Spleen (tissue), 11 donors: ENCODE data around the gene PHACTR4. TPM values are rescaled to one million over a fixed set of nuclear protein-coding genes. Genes with fewer than 3 reads are reported as not detected.

Experiments used
- DNase-seq: peaks from one replicate; pipeline ENCODE4 v3.0.0-alpha.2; 2020
- H3K27ac ChIP-seq, 8 donors: fragments of 200-600 bp; sonication (generic) in 7 of 8; 1 replicate in 4 of 8; 2 replicates in 4 of 8; pipeline versions ENCODE4 v1.5.0 to v1.8.0; 2016 to 2021; ENCODE audit warnings: inconsistent platforms in 4 of 8, mild to moderate bottlenecking in 4 of 8, moderate library complexity in 1 of 8
- H3K27me3 ChIP-seq, 7 donors: fragments of 200-600 bp; sonication (generic) in 6 of 7; replicated peaks in 1 of 7; 1 replicate in 4 of 7; 2 replicates in 3 of 7; pipeline versions ENCODE4 v1.5.0 to v1.8.0; 2016 to 2021; ENCODE audit warnings: inconsistent platforms in 3 of 7, mild to moderate bottlenecking in 1 of 7
- H3K36me3 ChIP-seq, 6 donors: fragments of 200-600 bp; sonication (generic) in 5 of 6; 1 replicate in 4 of 6; 2 replicates in 2 of 6; pipeline versions ENCODE4 v1.5.0 to v1.8.0; 2016 to 2021; ENCODE audit warnings: inconsistent platforms in 2 of 6
- H3K4me1 ChIP-seq, 6 donors: fragments of 200-600 bp; sonication (generic) in 5 of 6; 1 replicate in 3 of 6; 2 replicates in 3 of 6; pipeline versions ENCODE4 v1.5.0 to v1.8.0; 2016 to 2021; ENCODE audit warnings: inconsistent platforms in 3 of 6
- H3K4me3 ChIP-seq, 8 donors: fragments of 200-600 bp; sonication (generic) in 7 of 8; 1 replicate in 4 of 8; 2 replicates in 4 of 8; pipeline versions ENCODE4 v1.5.0 to v1.8.0; 2016 to 2021; ENCODE audit warnings: inconsistent platforms in 4 of 8, mild to moderate bottlenecking in 4 of 8, moderate library complexity in 2 of 8
- H3K9me3 ChIP-seq, 8 donors: fragments of 200-600 bp; sonication (generic) in 7 of 8; 1 replicate in 4 of 8; 2 replicates in 4 of 8; pipeline versions ENCODE4 v1.5.0 to v1.8.0; 2016 to 2021; ENCODE audit warnings: inconsistent platforms in 4 of 8
- POLR2A ChIP-seq, 3 donors: fragments of 450-650 bp; IDR thresholded peaks; one replicate each; pipeline ENCODE4 v1.5.1; 2017; ENCODE audit warnings: antibody characterized with exemption in 3 of 3, mild to moderate bottlenecking in 1 of 3
- POLR2AphosphoS5 ChIP-seq, 3 donors: sonication (generic); formaldehyde crosslinking; IDR thresholded peaks; one replicate each; pipeline ENCODE4 v1.5.1; 2017; ENCODE audit warnings: antibody characterized with exemption in 3 of 3
- WGBS, 5 donors: extraction: QIAGEN DNeasy Blood & Tissue Kit in 3 of 5; methylation state at CpG; one replicate each; pipeline versions ENCODE4 v1.1.5 to v1.1.7; 2013 to 2018; 5-methylcytosine and 5-hydroxymethylcytosine counted together
- intact Hi-C: fragments of 100-400 bp; cut with DNase I; formaldehyde crosslinking; loops from one replicate; pipeline ENCODE4 v1.15.0; 2023; ENCODE audit warnings: low total_unique reads
- polyA plus RNA-seq, 3 donors: library from polyadenylated mRNA; stranded (reverse); fragments of 200-250 nt; gene quantifications; one replicate each; pipeline ENCODE4 v1.2.1, GENCODE V29; 2013
- total RNA-seq, 7 donors: library from RNA; depleted of rRNA in 3 of 7; stranded (reverse); fragments of >200 nt in 3 of 7; fragmentation: NEBNext Ultra II Directional in 4 of 7; extraction: Animal tissue kit (Norgen Biotek cat#: 25700) in 4 of 7; gene quantifications; one replicate each; pipeline versions ENCODE4 v1.1.0 to v1.2.1, GENCODE V29; 2016 to 2021
- TF ChIP-seq, protein P1 (sequence below), 11 experiments: fragments of 200-600 bp in 7 of 11; fragments of 450-650 bp in 4 of 11; sonication (generic) in 4 of 11; IDR thresholded peaks in 8 of 11; conservative IDR thresholded peaks in 3 of 11; 1 replicate in 7 of 11; 2 replicates in 4 of 11; pipeline versions ENCODE4 v1.4.0 to v1.8.0; 2016 to 2021; ENCODE audit warnings: antibody characterized with exemption in 11 of 11, inconsistent platforms in 4 of 11, mild to moderate bottlenecking in 1 of 11
- donor health status: healthy with polysubstance abuse.
- donor health status: DM: no; HTN: no; CAD: no; lungs with moderate emphysema.
- donor health status: DM: no; HTN: no; CAD: no.
- donor health status: Bipolar disorder and iron deficiency.
- donor health status: healthy.
- donor health status: DM: no; HTN: no; CAD: no.
- donor health status: DM: yes; HTN: yes; CAD: no.

Gene PHACTR4
- total and polyA plus RNA-seq, 10 donors = 8.2 to 55.9 (median 31.3) TPM

DNA sequence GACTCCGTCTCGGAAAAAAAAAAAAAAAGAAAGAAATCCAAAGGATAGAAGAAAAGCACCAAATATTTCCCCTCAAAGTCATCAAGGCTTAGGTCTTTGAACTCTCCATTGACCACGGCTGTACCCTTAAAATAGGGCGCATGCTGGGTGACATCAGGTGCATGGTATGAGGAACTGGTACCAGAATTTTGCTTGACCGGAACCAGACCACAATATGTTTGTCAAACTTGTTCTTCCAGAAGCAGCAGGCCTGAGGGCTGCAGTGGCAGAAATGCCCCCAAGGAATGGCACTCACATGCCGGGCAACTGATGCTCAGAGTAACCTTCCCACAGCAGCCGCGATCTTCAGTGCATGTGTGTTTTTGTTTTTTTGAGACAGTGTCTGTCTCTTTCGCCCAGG is 157.3 kb downstream of the PHACTR4 start:
- Histone ChIP-seq H3K4me1 (no peaks in the 10 kb centered on the region), H3K4me3 (no peak overlapping the region), H3K27me3 (no peaks in the 10 kb centered on the region), H3K36me3 (peaks cover 0 to 37% (median 11%) of the 10 kb centered on the region in 6 donors), H3K9me3 (no peaks in the 10 kb centered on the region), H3K27ac (no peak overlapping the region)
- DNase-seq = no peak
- TF ChIP-seq, protein P1, sequence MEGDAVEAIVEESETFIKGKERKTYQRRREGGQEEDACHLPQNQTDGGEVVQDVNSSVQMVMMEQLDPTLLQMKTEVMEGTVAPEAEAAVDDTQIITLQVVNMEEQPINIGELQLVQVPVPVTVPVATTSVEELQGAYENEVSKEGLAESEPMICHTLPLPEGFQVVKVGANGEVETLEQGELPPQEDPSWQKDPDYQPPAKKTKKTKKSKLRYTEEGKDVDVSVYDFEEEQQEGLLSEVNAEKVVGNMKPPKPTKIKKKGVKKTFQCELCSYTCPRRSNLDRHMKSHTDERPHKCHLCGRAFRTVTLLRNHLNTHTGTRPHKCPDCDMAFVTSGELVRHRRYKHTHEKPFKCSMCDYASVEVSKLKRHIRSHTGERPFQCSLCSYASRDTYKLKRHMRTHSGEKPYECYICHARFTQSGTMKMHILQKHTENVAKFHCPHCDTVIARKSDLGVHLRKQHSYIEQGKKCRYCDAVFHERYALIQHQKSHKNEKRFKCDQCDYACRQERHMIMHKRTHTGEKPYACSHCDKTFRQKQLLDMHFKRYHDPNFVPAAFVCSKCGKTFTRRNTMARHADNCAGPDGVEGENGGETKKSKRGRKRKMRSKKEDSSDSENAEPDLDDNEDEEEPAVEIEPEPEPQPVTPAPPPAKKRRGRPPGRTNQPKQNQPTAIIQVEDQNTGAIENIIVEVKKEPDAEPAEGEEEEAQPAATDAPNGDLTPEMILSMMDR (IDR thresholded peaks at IDR 0.05 in 8 of 11, conservative IDR thresholded peaks at IDR 0.05 in 3 of 11) = no peak
- TF ChIP-seq POLR2A (IDR thresholded peaks at IDR 0.05) = no peak
- no peak for TF ChIP-seq POLR2AphosphoS5 (IDR thresholded peaks at IDR 0.05)
- 89 to 97% (median 94%) methylated on average over 9 of the region's 9 CpGs for WGBS, 5 donors
- intact Hi-C loops = no loop called here

- 94 to 98% (median 97%) methylated on average over 20 to 31 of the region's 31 CpGs for WGBS, 5 donors
- Histone ChIP-seq H3K27ac (no peak overlapping the region), H3K36me3 (peaks cover 0 to 54% (median 26%) of the 10 kb centered on the region in 6 donors), H3K4me1 (no peaks in the 10 kb centered on the region), H3K9me3 (no peaks in the 10 kb centered on the region), H3K4me3 (no peak overlapping the region), H3K27me3 (no peaks in the 10 kb centered on the region)
- no peak for DNase-seq
- no peak for TF ChIP-seq POLR2AphosphoS5 (IDR thresholded peaks at IDR 0.05)
- TF ChIP-seq, protein P1 (IDR thresholded peaks at IDR 0.05 in 8 of 11, conservative IDR thresholded peaks at IDR 0.05 in 3 of 11) = no peak
- no peak for TF ChIP-seq POLR2A (IDR thresholded peaks at IDR 0.05)
- intact Hi-C loops = no loop called here
Measured at GRCh38 chr1:28530456-28530855, 160.9 kb downstream of the PHACTR4 start.

DNA sequence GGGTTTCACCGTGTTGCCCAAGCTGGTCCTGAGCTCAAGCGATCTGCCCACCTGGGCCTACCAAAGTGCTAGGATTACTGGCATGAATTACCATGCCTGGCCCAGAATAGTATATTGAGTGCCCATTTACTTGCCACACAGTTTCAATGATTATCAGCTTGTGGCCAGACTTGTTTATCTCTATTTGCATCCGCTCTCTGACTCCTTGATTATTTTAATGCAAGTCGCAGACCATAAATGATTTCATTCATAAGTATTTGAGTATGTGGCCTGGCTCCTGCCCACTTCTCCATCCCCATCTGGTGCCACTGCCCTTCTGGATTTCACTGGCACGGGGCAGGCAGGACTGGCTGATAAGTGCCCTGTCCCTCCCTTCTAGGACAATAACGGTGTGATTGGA is 165.1 kb downstream of the PHACTR4 start:
- H3K9me3 ChIP-seq = no peaks in the 10 kb centered on the region
- H3K27ac ChIP-seq = no peak overlapping the region
- no peaks in the 10 kb centered on the region for H3K27me3 ChIP-seq
- TF ChIP-seq POLR2A (IDR thresholded peaks at IDR 0.05) = no peak
- TF ChIP-seq POLR2AphosphoS5 (IDR thresholded peaks at IDR 0.05) = no peak
- TF ChIP-seq, protein P1 (IDR thresholded peaks at IDR 0.05 in 8 of 11, conservative IDR thresholded peaks at IDR 0.05 in 3 of 11) = no peak
- intact Hi-C loops = no loop called here
- WGBS, 5 donors = 94 to 98% (median 97%) methylated on average over 6 of the region's 6 CpGs
- H3K4me3 ChIP-seq = no peak overlapping the region
- no peak for DNase-seq
- peaks cover 0 to 85% (median 53%) of the 10 kb centered on the region in 6 donors for H3K36me3 ChIP-seq
- H3K4me1 ChIP-seq = no peaks in the 10 kb centered on the region

DNA sequence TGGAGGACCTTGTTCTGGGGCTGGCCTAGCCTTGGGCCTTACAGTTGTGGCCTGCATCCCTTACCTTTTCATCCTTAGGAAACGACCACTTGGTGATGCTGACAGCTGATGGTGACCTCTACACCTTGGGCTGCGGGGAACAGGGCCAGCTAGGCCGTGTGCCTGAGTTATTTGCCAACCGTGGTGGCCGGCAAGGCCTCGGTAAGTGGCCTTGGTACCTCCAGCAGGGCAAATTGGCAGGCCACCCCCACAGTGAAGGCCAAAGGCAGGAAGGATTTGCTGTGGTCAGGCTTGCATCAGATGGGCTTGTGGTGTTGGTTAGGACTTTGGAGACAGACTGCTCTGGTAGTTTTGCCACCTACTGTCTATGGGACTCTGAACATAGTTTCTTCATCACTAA is 165.6 kb downstream of the PHACTR4 start:
- H3K4me1 ChIP-seq = no peaks in the 10 kb centered on the region
- intact Hi-C loops = no loop called here
- H3K27me3 ChIP-seq = no peaks in the 10 kb centered on the region
- DNase-seq = no peak
- TF ChIP-seq POLR2AphosphoS5 (IDR thresholded peaks at IDR 0.05) = no peak
- TF ChIP-seq, protein P1 (IDR thresholded peaks at IDR 0.05 in 8 of 11, conservative IDR thresholded peaks at IDR 0.05 in 3 of 11) = no peak
- TF ChIP-seq POLR2A (IDR thresholded peaks at IDR 0.05) = no peak
- H3K27ac ChIP-seq = no peak overlapping the region
- peaks cover 0 to 80% (median 52%) of the 10 kb centered on the region in 6 donors for H3K36me3 ChIP-seq
- H3K4me3 ChIP-seq = no peak overlapping the region
- H3K9me3 ChIP-seq = no peaks in the 10 kb centered on the region
- 63 to 100% (median 71%) methylated on average over 1 to 6 of the region's 6 CpGs for WGBS, 5 donors
